K562 (cell line): ENCODE measurements around the gene MRGPRE. TPM values are rescaled to one million over a fixed set of nuclear protein-coding genes. Genes with fewer than 3 reads are reported as not detected.

Source experiments
- ATAC-seq: fragments of 200-7000 bp; cut with Tn5 transposase; 3 replicates; pipeline ENCODE4 v1.9.1; 2020; ENCODE audit warnings: moderate library complexity
- BruUV-seq: library from RNA; stranded (reverse); fragments of 400-500 nt; replicated peaks from 2 replicates; lab custom pipeline; 2021; lab: Mats Ljungman, UMichigan
- CTCF ChIA-PET: fragments of 300-600 bp; formaldehyde crosslinking; extraction: SDS; loops from one replicate; lab custom pipeline; 2021; ENCODE audit warnings: low intra/inter-chr PET ratio; lab: Yijun Ruan, JAX
- POLR2A ChIA-PET: fragments of 300-600, 350-650 bp; sonication (Branson Sonifier 250); formaldehyde crosslinking; extraction: SDS; loops from one replicate; lab custom pipeline; 2021; ENCODE audit warnings: antibody characterized with exemption, inconsistent platforms; lab: Yijun Ruan, JAX
- DNase-seq, 4 experiments: peaks; one replicate each; pipeline versions ENCODE4 v3.0.0 to v3.0.0-alpha.2; 2011 to 2018; ENCODE audit warnings: low spot score in 3 of 4, mixed read lengths in 3 of 4; ENCODE audit errors: extremely low read depth in 1 of 4
- FAIRE-seq: peaks from 2 replicates; lab custom pipeline; 2011; peaks lifted over from hg19 to GRCh38; lab: Jason Lieb, UNC
- H2AFZ ChIP-seq: 2 replicates; pipeline ENCODE4 v1.6.0; 2011; ENCODE audit warnings: low read depth, low read length, control low read depth, inconsistent platforms
- H3K27ac ChIP-seq: fragments of 200-600 bp; 3 replicates; pipeline ENCODE4 v1.8.0; 2011; ENCODE audit warnings: low read depth, mild to moderate bottlenecking, control low read depth, inconsistent platforms, low read length, moderate library complexity, mixed read lengths; ENCODE audit errors: extremely low read depth
- H3K27me3 ChIP-seq, 2 experiments: fragments of 300-600 bp in 1 of 2; 2 replicates in 1 of 2; 3 replicates in 1 of 2; pipeline versions ENCODE4 v1.6.0 to v1.8.0; 2011; ENCODE audit warnings: inconsistent platforms in 2 of 2, low read length in 2 of 2, mild to moderate bottlenecking in 1 of 2, mixed read lengths in 1 of 2, moderate library complexity in 1 of 2; ENCODE audit not compliant: control insufficient read depth in 2 of 2, insufficient read depth in 2 of 2
- H3K36me3 ChIP-seq: fragments of 300-600 bp; 3 replicates; pipeline ENCODE4 v1.8.0; 2011; ENCODE audit warnings: mild to moderate bottlenecking, low read length, inconsistent platforms; ENCODE audit not compliant: control insufficient read depth, insufficient read depth
- H3K4me1 ChIP-seq, 2 experiments: fragments of 200-600 bp in 1 of 2; replicated peaks in 1 of 2; 2 replicates in 1 of 2; 3 replicates in 1 of 2; pipeline versions ENCODE4 v1.5.1 to v1.8.0; 2011; ENCODE audit warnings: inconsistent platforms in 2 of 2, low read length in 2 of 2, mild to moderate bottlenecking in 1 of 2, mixed read lengths in 1 of 2, moderate library complexity in 1 of 2; ENCODE audit not compliant: control insufficient read depth in 2 of 2, insufficient read depth in 2 of 2
- H3K4me2 ChIP-seq: 2 replicates; pipeline ENCODE4 v1.6.1; 2011; ENCODE audit warnings: low read length, control low read depth, inconsistent platforms, mixed read lengths; ENCODE audit not compliant: insufficient read depth
- H3K4me3 ChIP-seq: fragments of 200-600 bp; sonication (generic), shearing (Covaris generic); 2 replicates; pipeline ENCODE4 v1.5.1; 2016; ENCODE audit warnings: control low read depth, inconsistent platforms
- H3K79me2 ChIP-seq: fragments of 200-600 bp; 3 replicates; pipeline ENCODE4 v1.8.0; 2011; ENCODE audit warnings: low read length, inconsistent platforms; ENCODE audit not compliant: control insufficient read depth, insufficient read depth
- H3K9ac ChIP-seq, 2 experiments: 2 replicates each; pipeline versions ENCODE4 v1.6.0 to v1.6.1; 2011; ENCODE audit warnings: low read depth in 2 of 2, low read length in 2 of 2, control low read depth in 1 of 2, inconsistent platforms in 1 of 2, mild to moderate bottlenecking in 1 of 2, mixed read lengths in 1 of 2; ENCODE audit not compliant: insufficient read depth in 1 of 2
- H3K9me1 ChIP-seq: one replicate; pipeline ENCODE4 v1.6.0; 2011; ENCODE audit warnings: inconsistent platforms, mild to moderate bottlenecking, low read length, moderate library complexity; ENCODE audit not compliant: control insufficient read depth, insufficient read depth
- H3K9me3 ChIP-seq: replicated peaks from 2 replicates; pipeline ENCODE4 v1.5.1; 2011; ENCODE audit warnings: low read depth, low read length, inconsistent platforms; ENCODE audit not compliant: control insufficient read depth, insufficient read depth
- H4K20me1 ChIP-seq: replicated peaks from 2 replicates; pipeline ENCODE4 v1.6.1; 2011; ENCODE audit warnings: low read length, inconsistent platforms, mixed read lengths; ENCODE audit not compliant: control insufficient read depth, insufficient read depth
- BCOR ChIP-seq: fragments of 450-650 bp; IDR thresholded peaks from 2 replicates; pipeline ENCODE4 v1.6.1; 2016
- BHLHE40 ChIP-seq: IDR thresholded peaks from 2 replicates; pipeline ENCODE4 v1.6.1; 2011; ENCODE audit warnings: low read length, improper control_type of control experiment
- CEBPG ChIP-seq, 3 experiments: fragments of 200-800 bp in 1 of 3; sonication (Bioruptor generic) in 1 of 3; sonication (generic) in 1 of 3; formaldehyde crosslinking in 1 of 3; IDR thresholded peaks in 2 of 3; conservative IDR thresholded peaks in 1 of 3; 2 replicates each; pipeline versions ENCODE4 v1.6.1 to v1.8.0; 2016 to 2022; ENCODE audit warnings: missing compliant biosample characterization in 2 of 3, missing genetic modification characterization in 2 of 3, mild to moderate bottlenecking in 1 of 3, missing genetic modification reagents in 1 of 3
- CHCHD3 ChIP-seq: fragments of 250-450 bp; sonication (Bioruptor Pico); IDR thresholded peaks from 2 replicates; pipeline ENCODE4 v2.1.2; 2022; ENCODE audit warnings: mild to moderate bottlenecking
- DPF2 ChIP-seq: fragments of 450-650 bp; IDR thresholded peaks from 2 replicates; pipeline ENCODE4 v1.6.1; 2016
- L3MBTL2 ChIP-seq: fragments of 450-650 bp; IDR thresholded peaks from 2 replicates; pipeline ENCODE4 v1.6.1; 2016; ENCODE audit warnings: mild to moderate bottlenecking, moderate library complexity
- NUFIP1 ChIP-seq: fragments of 450-650 bp; IDR thresholded peaks from 2 replicates; pipeline ENCODE4 v1.6.1; 2018; ENCODE audit not compliant: partially characterized antibody
- PHTF2 ChIP-seq: fragments of 250-450 bp; sonication (Bioruptor Pico); IDR thresholded peaks from 2 replicates; pipeline ENCODE4 v1.5.0; 2021; ENCODE audit warnings: mild to moderate bottlenecking
- SPI1 ChIP-seq: IDR thresholded peaks from 2 replicates; pipeline ENCODE4 v1.6.1; 2011; ENCODE audit warnings: low read depth, low read length, control low read depth, borderline replicate concordance
- ZKSCAN3 ChIP-seq: fragments of 250-450 bp; sonication (Bioruptor Pico); IDR thresholded peaks from 2 replicates; pipeline ENCODE4 v1.4.0; 2020
- ZNF561 ChIP-seq: fragments of 450-650 bp; formaldehyde crosslinking; conservative IDR thresholded peaks from 2 replicates; pipeline ENCODE4 v1.4.0; 2020; ENCODE audit warnings: mild to moderate bottlenecking, moderate library complexity
- ZNF75A ChIP-seq: fragments of 450-650 bp; formaldehyde crosslinking; IDR thresholded peaks from 2 replicates; pipeline ENCODE4 v1.4.0; 2020; ENCODE audit warnings: mild to moderate bottlenecking
- WGBS: fragments of 100-300 bp; shearing (Covaris generic); methylation state at CpG from one replicate; pipeline ENCODE4 v1.1.6; 2016; ENCODE audit warnings: low coverage, mixed read lengths; ENCODE audit not compliant: insufficient coverage; ENCODE audit errors: missing lambda C conversion rate; 5-methylcytosine and 5-hydroxymethylcytosine counted together
- in situ Hi-C: fragments of 300-500 bp; cut with MboI; formaldehyde crosslinking; loops from 4 replicates; pipeline ENCODE4 v1.15.0; 2018; ENCODE audit warnings: inconsistent platforms, mixed read lengths
- intact Hi-C: fragments of 100-400 bp; cut with micrococcal nuclease; formaldehyde crosslinking; loops from 2 replicates; pipeline ENCODE4 v1.14.2; 2022
- polyA plus RNA-seq, 8 experiments: library from polyadenylated mRNA; depleted of rRNA in 4 of 8; stranded (reverse) in 5 of 8; unstranded in 3 of 8; fragments of >200 nt; fragmentation: Nextera tagmentation in 2 of 8; fragmentation: Illumina TruSeq in 1 of 8; extraction: Ambion mirVana in 2 of 8; extraction: Trizol in 1 of 8; gene quantifications; 2 replicates each; pipeline versions ENCODE4 v1.2.1 to v1.2.3, GENCODE V29; 2011 to 2014; ENCODE audit warnings: inconsistent platforms in 1 of 8, missing spikeins in 1 of 8
- total RNA-seq, 7 experiments: library from RNA; depleted of rRNA in 6 of 7; stranded (reverse); fragments of >200 nt in 6 of 7; fragmentation: Illumina TruSeq in 2 of 7; extraction: Trizol in 2 of 7; gene quantifications; 2 replicates each; pipeline versions ENCODE4 v1.2.1 to v1.2.3, GENCODE V29; 2011 to 2021; ENCODE audit warnings: low replicate concordance in 1 of 7
- TF ChIP-seq, protein P1 (sequence below), 2 experiments: IDR thresholded peaks; 2 replicates each; pipeline ENCODE4 v1.6.1; 2011; ENCODE audit warnings: borderline replicate concordance in 1 of 2, control low read depth in 1 of 2, low read depth in 1 of 2, low read length in 1 of 2, mild to moderate bottlenecking in 1 of 2, mixed read lengths in 1 of 2, moderate library complexity in 1 of 2; ENCODE audit not compliant: insufficient read depth in 1 of 2, insufficient read length in 1 of 2, poor library complexity in 1 of 2, severe bottlenecking in 1 of 2; ENCODE audit errors: extremely low read depth in 1 of 2
- TF ChIP-seq, protein P2 (sequence below): fragments of 250-450 bp; sonication (Bioruptor Pico); IDR thresholded peaks from 2 replicates; pipeline ENCODE4 v1.4.0; 2020; ENCODE audit warnings: mild to moderate bottlenecking, moderate library complexity
- TF ChIP-seq, protein P3 (sequence below), 3 experiments: IDR thresholded peaks in 2 of 3; conservative IDR thresholded peaks in 1 of 3; 2 replicates each; pipeline ENCODE4 v1.5.1; 2011 to 2012; ENCODE audit warnings: low read length in 3 of 3, mild to moderate bottlenecking in 3 of 3, control low read depth in 2 of 3, improper control_type of control experiment in 1 of 3, inconsistent platforms in 1 of 3, low read depth in 1 of 3, mixed read lengths in 1 of 3, moderate library complexity in 1 of 3; ENCODE audit not compliant: insufficient read depth in 2 of 3

The MRGPRE gene
- total and polyA plus RNA-seq, 9 of the 15 experiments (the other 6 are each of a cell fraction or from before 2014, with no cell fraction given): not detected

DNA sequence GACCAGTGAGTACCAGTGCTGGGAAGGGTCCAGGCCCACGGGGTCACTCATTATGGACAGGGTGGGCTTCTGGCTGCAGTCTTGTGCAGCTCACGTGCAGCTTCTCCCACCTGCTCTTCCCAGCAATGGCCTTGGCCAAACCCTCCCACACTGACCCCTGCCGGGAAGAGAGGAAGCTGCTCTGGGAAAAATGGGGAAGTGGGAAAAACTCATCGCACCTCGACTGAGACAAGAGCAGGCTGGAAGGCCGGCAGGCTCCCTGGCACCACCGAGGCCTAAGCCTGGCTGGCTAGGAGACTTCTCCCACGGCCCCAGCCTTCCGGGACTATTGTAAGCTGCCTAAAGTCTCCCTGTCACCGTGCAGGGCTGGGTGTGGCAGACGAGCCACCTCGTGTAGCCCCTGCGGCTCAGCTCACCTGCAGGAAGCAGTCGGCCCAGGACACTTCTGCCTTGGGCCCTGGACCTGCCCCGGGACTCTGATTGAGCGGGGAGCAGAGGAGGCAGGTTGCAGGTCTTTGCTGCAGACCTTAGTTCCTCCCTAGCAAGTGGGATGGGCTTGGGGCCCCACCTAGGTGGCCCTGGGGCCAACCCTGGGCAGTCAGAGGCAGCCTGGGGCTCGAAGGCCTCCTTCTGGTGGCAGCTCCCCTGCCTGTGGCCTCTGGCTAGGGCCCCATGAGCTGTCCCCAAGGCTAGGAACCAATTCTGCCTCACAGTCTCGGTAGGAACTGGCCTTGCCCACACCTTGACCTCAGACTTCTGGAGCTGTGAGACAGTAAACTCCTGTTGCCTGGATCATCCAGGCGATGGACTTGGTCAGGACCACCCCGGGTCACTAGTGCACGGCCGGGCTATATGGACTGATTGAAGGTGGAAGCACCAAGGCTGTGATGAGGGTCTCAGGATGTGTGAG is 36.7 kb downstream of the MRGPRE start:
- H4K20me1 ChIP-seq: no peaks in the 10 kb centered on the region
- no peak overlapping the region for H3K27ac ChIP-seq
- no peaks in the 10 kb centered on the region for H3K9me3 ChIP-seq
- CTCF ChIA-PET: no interaction called here
- no peaks in the 10 kb centered on the region for H3K79me2 ChIP-seq
- H3K27me3 ChIP-seq: peaks cover 8 to 33% of the 10 kb centered on the region in 2 experiments; a peak in 4 of 5 replicates
- H3K9me1 ChIP-seq: no peaks in the 10 kb centered on the region
- in situ Hi-C loops: no loop called here
- H2AFZ ChIP-seq: peak overlapping the region; percentile 40; the same call in 1 of the 2 replicates
- intact Hi-C loops: no loop called here
- no peak overlapping the region for H3K4me3 ChIP-seq
- POLR2A ChIA-PET: interaction anchor here (0.6 to 0.8 kb wide), 3 partner anchors 7 to 61 kb away, joined by 3 to 5 read pairs (median 4); no protein-coding TSS in a partner anchor
- FAIRE-seq (no peak), DNase-seq (peak in 2 of 4 experiments; percentile 43 to 48), ATAC-seq (peak; percentile 54)
- BruUV-seq: no TSS peak
- H3K4me1 ChIP-seq: peaks cover 0 to 45% of the 10 kb centered on the region in 2 experiments; a peak in 3 of 5 replicates
- H3K36me3 ChIP-seq: no peaks in the 10 kb centered on the region
- H3K4me2 ChIP-seq: no peak overlapping the region
- peak overlapping the region in 1 of 2 experiments; percentile 47; a peak in 2 of 4 replicates for H3K9ac ChIP-seq
- WGBS: 26% methylated on average over 22 of the region's 22 CpGs
- no peak for TF ChIP-seq DPF2
- TF ChIP-seq SPI1: peak; percentile 99
- TF ChIP-seq, protein P1, sequence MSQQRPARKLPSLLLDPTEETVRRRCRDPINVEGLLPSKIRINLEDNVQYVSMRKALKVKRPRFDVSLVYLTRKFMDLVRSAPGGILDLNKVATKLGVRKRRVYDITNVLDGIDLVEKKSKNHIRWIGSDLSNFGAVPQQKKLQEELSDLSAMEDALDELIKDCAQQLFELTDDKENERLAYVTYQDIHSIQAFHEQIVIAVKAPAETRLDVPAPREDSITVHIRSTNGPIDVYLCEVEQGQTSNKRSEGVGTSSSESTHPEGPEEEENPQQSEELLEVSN (IDR thresholded peaks at IDR 0.05; ENCODE audit: borderline replicate concordance in 1 of 2, extremely low read depth in 1 of 2, insufficient read depth in 1 of 2, insufficient read length in 1 of 2, low read depth in 1 of 2, low read length in 1 of 2, poor library complexity in 1 of 2, severe bottlenecking in 1 of 2): peak in 1 of 2 experiments; percentile 24
- TF ChIP-seq BCOR: 0 out of 2 replicates have a peak, but pooled peaks have one; percentile 2
- TF ChIP-seq PHTF2 (CRISPR knock-in tag): no peak
- TF ChIP-seq, protein P2, sequence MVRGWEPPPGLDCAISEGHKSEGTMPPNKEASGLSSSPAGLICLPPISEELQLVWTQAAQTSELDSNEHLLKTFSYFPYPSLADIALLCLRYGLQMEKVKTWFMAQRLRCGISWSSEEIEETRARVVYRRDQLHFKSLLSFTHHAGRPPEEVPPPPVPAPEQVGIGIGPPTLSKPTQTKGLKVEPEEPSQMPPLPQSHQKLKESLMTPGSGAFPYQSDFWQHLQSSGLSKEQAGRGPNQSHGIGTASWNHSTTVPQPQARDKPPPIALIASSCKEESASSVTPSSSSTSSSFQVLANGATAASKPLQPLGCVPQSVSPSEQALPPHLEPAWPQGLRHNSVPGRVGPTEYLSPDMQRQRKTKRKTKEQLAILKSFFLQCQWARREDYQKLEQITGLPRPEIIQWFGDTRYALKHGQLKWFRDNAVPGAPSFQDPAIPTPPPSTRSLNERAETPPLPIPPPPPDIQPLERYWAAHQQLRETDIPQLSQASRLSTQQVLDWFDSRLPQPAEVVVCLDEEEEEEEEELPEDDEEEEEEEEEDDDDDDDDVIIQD (CRISPR knock-in tag): no peak
- TF ChIP-seq ZNF75A (CRISPR knock-in tag): peak; percentile 80
- TF ChIP-seq CEBPG (CRISPR knock-in tag; IDR thresholded peaks at IDR 0.05): no peak
- no peak for TF ChIP-seq CEBPG (tag; conservative IDR thresholded peaks at IDR 0.05 in 1 of 2, IDR thresholded peaks at IDR 0.05 in 1 of 2)
- TF ChIP-seq BHLHE40: peak; percentile 92
- no peak for TF ChIP-seq ZNF561 (CRISPR knock-in tag)
- TF ChIP-seq L3MBTL2: peak; percentile 87
- no peak for TF ChIP-seq ZKSCAN3 (CRISPR knock-in tag)
- no peak for TF ChIP-seq NUFIP1
- TF ChIP-seq CHCHD3 (CRISPR knock-in tag): no peak
- TF ChIP-seq, protein P3, sequence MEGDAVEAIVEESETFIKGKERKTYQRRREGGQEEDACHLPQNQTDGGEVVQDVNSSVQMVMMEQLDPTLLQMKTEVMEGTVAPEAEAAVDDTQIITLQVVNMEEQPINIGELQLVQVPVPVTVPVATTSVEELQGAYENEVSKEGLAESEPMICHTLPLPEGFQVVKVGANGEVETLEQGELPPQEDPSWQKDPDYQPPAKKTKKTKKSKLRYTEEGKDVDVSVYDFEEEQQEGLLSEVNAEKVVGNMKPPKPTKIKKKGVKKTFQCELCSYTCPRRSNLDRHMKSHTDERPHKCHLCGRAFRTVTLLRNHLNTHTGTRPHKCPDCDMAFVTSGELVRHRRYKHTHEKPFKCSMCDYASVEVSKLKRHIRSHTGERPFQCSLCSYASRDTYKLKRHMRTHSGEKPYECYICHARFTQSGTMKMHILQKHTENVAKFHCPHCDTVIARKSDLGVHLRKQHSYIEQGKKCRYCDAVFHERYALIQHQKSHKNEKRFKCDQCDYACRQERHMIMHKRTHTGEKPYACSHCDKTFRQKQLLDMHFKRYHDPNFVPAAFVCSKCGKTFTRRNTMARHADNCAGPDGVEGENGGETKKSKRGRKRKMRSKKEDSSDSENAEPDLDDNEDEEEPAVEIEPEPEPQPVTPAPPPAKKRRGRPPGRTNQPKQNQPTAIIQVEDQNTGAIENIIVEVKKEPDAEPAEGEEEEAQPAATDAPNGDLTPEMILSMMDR (IDR thresholded peaks at IDR 0.05 in 2 of 3, conservative IDR thresholded peaks at IDR 0.05 in 1 of 3; ENCODE audit: insufficient read depth in 2 of 3, low read depth in 1 of 3, low read length in 3 of 3): peak; percentile 35 to 65 (median 62)
